Amniotic epithelial cell (primary cell): Measurements from ENCODE around the gene CFC1B.
"Not testable (repeated sequence)": the region's sequence is repeated elsewhere in the genome, so short reads cannot be mapped to it uniquely, and the experiment has no call there.

Experiments used
- DNase-seq: peaks from one replicate; pipeline ENCODE4 v3.0.0-alpha.2; 2010; ENCODE audit warnings: low read depth

The CFC1B gene

GRCh38 chr2:130566165-130566564, 45.1 kb downstream of the CFC1B start:
- DNase-seq = not testable (repeated sequence)

DNA sequence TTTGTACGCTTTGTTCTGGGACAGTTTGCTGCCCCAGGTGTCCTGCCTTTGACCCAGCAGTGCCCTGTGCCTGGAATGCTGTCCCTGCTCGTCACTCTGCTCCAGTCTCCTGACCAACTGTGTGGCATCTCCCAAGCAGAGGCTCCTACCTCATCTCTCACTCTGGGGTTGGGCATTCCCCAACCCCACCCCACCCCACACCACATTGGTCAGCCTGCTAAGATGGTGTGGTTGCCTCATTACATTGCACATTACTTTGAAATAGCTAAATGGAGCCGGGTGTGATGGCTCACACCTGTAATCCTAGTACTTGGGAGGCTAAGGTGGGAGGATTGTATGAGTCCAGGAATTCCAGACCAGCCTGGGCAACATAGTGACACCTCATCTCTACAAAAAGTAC, 50.9 kb downstream of the CFC1B start:
- DNase-seq = not testable (repeated sequence)

DNA sequence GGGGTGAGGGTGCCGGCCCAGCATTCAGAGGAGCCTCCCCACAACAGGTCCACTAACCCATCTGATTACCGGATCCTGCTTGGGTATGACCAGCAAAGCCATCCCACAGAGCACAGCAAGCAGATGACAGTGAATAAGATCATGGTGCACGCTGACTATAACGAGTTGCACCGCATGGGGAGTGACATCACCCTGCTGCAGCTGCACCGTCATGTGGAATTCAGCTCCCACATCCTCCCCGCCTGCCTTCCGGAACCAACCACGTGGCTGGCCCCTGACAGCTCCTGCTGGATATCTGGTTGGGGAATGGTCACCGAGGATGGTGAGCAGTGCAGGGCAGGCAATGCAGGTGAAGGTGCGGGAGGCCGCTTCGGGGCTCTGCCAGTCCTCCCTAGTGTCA, 53.2 kb downstream of the CFC1B start:
- DNase-seq = not testable (repeated sequence)

DNA sequence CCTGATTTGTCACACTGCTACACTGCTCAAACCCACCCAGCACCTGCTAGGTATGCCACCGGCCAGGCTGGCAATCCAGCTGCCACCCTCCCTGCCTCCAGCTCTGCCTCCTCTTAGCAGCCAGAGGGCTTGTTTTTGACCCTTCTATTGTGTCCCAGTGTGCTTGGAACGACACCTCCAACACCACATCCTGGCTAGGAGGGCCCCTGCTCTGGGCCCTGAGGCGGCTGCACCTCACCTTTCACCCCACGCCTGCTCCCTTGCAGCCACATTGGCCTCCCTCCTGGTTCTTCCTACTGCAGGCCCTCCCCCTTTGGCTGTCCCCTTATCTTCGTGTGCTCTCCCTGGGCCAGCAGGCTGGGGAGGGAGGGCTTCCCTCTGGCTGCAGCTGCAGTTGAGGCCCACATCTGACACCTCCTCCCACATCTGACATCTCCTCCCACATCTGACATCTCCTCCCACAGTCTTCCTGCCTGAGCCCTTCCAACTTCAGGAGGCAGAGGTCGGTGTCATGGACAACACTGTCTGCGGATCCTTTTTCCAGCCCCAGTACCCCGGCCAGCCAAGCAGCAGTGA, 55.3 kb downstream of the CFC1B start:
- not testable (repeated sequence) for DNase-seq

DNA sequence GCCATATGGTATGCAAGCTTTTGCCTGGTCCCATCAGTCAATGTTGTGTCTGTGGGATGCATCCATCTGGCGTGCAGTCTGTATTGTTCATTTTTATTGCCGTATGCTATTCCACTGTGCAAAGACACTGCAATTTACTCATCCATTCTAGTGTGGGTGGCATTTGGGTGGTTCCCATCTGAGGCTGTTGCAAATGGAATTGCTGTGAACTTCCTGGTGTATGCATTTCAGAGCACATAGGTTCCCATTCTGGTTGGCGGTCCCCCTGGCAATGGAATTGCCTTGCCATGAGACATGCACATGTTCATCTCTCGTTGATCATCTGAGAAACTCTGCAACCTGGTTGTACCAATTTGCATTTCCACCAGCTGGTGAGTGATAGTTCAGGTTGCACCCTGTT, 56.5 kb downstream of the CFC1B start:
- DNase-seq = not testable (repeated sequence)
